GM12878 (cell line): Measurements from ENCODE around the gene CHL1. TPM values are rescaled to one million over a fixed set of nuclear protein-coding genes. Genes with fewer than 3 reads are reported as not detected.

ENCODE experiments used
- ATAC-seq: fragments of 200-7000 bp; cut with Tn5 transposase; 3 replicates; pipeline ENCODE4 v1.9.1; 2020; ENCODE audit warnings: mild to moderate bottlenecking, moderate library complexity
- BruUV-seq: library from RNA; stranded (reverse); fragments of 400-500 nt; replicated peaks from 2 replicates; lab custom pipeline; 2021; lab: Mats Ljungman, UMichigan
- CTCF ChIA-PET: fragments of 300-600 bp; sonication (Branson Sonifier 250); formaldehyde crosslinking; extraction: SDS; loops from one replicate; lab custom pipeline; 2021; ENCODE audit warnings: inconsistent platforms; lab: Yijun Ruan, JAX
- POLR2A ChIA-PET: fragments of 350-600 bp; formaldehyde crosslinking; extraction: SDS; loops from one replicate; lab custom pipeline; 2021; ENCODE audit warnings: inconsistent platforms; lab: Charles Lee
- RAD21 ChIA-PET: fragments of 300-600 bp; sonication (Branson Sonifier 250); formaldehyde crosslinking; loops from one replicate; lab custom pipeline; 2023; ENCODE audit warnings: antibody characterized with exemption; ENCODE audit not compliant: unreplicated experiment; lab: Charles Lee
- SMC1A ChIA-PET: fragments of 300-600 bp; sonication (Branson Sonifier 250); formaldehyde crosslinking; loops from one replicate; lab custom pipeline; 2023; ENCODE audit not compliant: unreplicated experiment, uncharacterized antibody; lab: Charles Lee
- DNase-seq: peaks from one replicate; pipeline ENCODE4 v3.0.0-alpha.2; 2011; ENCODE audit warnings: low read depth, low spot score
- FAIRE-seq: peaks from 3 replicates; lab custom pipeline; 2011; peaks lifted over from hg19 to GRCh38; lab: Jason Lieb, UNC
- H2AFZ ChIP-seq: 2 replicates; pipeline ENCODE4 v1.6.0; 2011; ENCODE audit warnings: low read depth, low read length, control low read depth; ENCODE audit not compliant: control insufficient read depth
- H3K27ac ChIP-seq: 2 replicates; pipeline ENCODE4 v1.5.1; 2011; ENCODE audit warnings: control low read depth; ENCODE audit not compliant: control insufficient read depth, insufficient read depth
- H3K27me3 ChIP-seq, 2 experiments: replicated peaks in 1 of 2; 2 replicates each; pipeline versions ENCODE4 v1.6.0 to v1.6.1; 2011; ENCODE audit warnings: low read length in 1 of 2; ENCODE audit not compliant: control insufficient read depth in 2 of 2, insufficient read depth in 2 of 2
- H3K36me3 ChIP-seq, 2 experiments: 2 replicates each; pipeline ENCODE4 v1.5.1; 2011; ENCODE audit warnings: low read length in 1 of 2; ENCODE audit not compliant: control insufficient read depth in 2 of 2, insufficient read depth in 2 of 2
- H3K4me1 ChIP-seq: 2 replicates; pipeline ENCODE4 v1.6.1; 2011; ENCODE audit warnings: mild to moderate bottlenecking, low read length, moderate library complexity, mixed read lengths; ENCODE audit not compliant: control insufficient read depth, insufficient read depth
- H3K4me2 ChIP-seq: 2 replicates; pipeline ENCODE4 v1.6.0; 2011; ENCODE audit warnings: control low read depth; ENCODE audit not compliant: control insufficient read depth, insufficient read depth
- H3K4me3 ChIP-seq: fragments of 200-600 bp; sonication (generic); 2 replicates; pipeline ENCODE4 v1.5.1; 2016
- H3K79me2 ChIP-seq: 2 replicates; pipeline ENCODE4 v1.6.0; 2011; ENCODE audit warnings: low read length; ENCODE audit not compliant: control insufficient read depth, insufficient read depth
- H3K9ac ChIP-seq: 2 replicates; pipeline ENCODE4 v1.8.0; 2011; ENCODE audit warnings: low read length, control low read depth, mixed read lengths; ENCODE audit not compliant: control insufficient read depth, insufficient read depth
- H3K9me3 ChIP-seq: replicated peaks from 3 replicates; pipeline ENCODE4 v1.5.1; 2011; ENCODE audit warnings: mild to moderate bottlenecking, low read length; ENCODE audit not compliant: control insufficient read depth, insufficient read depth
- H4K20me1 ChIP-seq: 2 replicates; pipeline ENCODE4 v1.6.0; 2011; ENCODE audit not compliant: control insufficient read depth, insufficient read depth
- STAT1 ChIP-seq: fragments of 450-650 bp; conservative IDR thresholded peaks from 2 replicates; pipeline ENCODE4 v1.6.1; 2014; ENCODE audit warnings: antibody characterized with exemption, mild to moderate bottlenecking
- ZNF207 ChIP-seq: fragments of 450-650 bp; IDR thresholded peaks from 2 replicates; pipeline ENCODE4 v1.6.1; 2014; ENCODE audit warnings: antibody characterized with exemption, mild to moderate bottlenecking, borderline replicate concordance
- ZSCAN29 ChIP-seq: fragments of 450-650 bp; IDR thresholded peaks from 2 replicates; pipeline ENCODE4 v1.6.1; 2017; ENCODE audit warnings: mild to moderate bottlenecking, moderate library complexity
- WGBS: methylation state at CpG from one replicate; pipeline ENCODE4 v1.1.6; 2016; ENCODE audit warnings: low lambda C conversion rate; ENCODE audit not compliant: insufficient replicate concordance, insufficient coverage; ENCODE audit errors: missing lambda C conversion rate; 5-methylcytosine and 5-hydroxymethylcytosine counted together
- in situ Hi-C: fragments of 300-500 bp; cut with MboI; formaldehyde crosslinking; loops from 9 replicates; pipeline ENCODE4 v1.14.3; 2018; ENCODE audit warnings: mixed read lengths
- intact Hi-C: fragments of 100-400 bp; cut with micrococcal nuclease; formaldehyde crosslinking; loops from one replicate; pipeline ENCODE4 v1.14.2; 2022; ENCODE audit not compliant: unreplicated experiment
- polyA plus RNA-seq, 11 experiments: library from polyadenylated mRNA; depleted of rRNA in 4 of 11; unstranded in 6 of 11; stranded (reverse) in 5 of 11; fragments of >200 nt; fragmentation: Nextera tagmentation in 4 of 11; fragmentation: Illumina TruSeq in 1 of 11; extraction: Ambion mirVana in 4 of 11; extraction: Trizol in 1 of 11; gene quantifications; 1 replicate in 1 of 11; 2 replicates in 10 of 11; pipeline versions ENCODE4 v1.2.1 to v1.2.3, GENCODE V29; 2011 to 2016; ENCODE audit warnings: inconsistent platforms in 2 of 11, missing spikeins in 2 of 11, low read depth in 1 of 11
- total RNA-seq, 4 experiments: library from RNA; depleted of rRNA in 3 of 4; stranded (reverse); fragments of >200 nt in 3 of 4; fragmentation: Illumina TruSeq in 1 of 4; extraction: Trizol in 1 of 4; gene quantifications; 2 replicates each; pipeline versions ENCODE4 v1.2.1 to v1.2.3, GENCODE V29; 2013 to 2021
- TF ChIP-seq, protein P1 (sequence below): fragments of 450-650 bp; formaldehyde crosslinking; IDR thresholded peaks from 2 replicates; pipeline ENCODE4 v1.4.0; 2022; ENCODE audit warnings: mild to moderate bottlenecking, moderate library complexity

Gene CHL1
- total and polyA plus RNA-seq, 10 of the 15 experiments (the other 5 are each of a cell fraction or from before 2014, with no cell fraction given): 0.71 to 30.4 (median 1.8) TPM

DNA sequence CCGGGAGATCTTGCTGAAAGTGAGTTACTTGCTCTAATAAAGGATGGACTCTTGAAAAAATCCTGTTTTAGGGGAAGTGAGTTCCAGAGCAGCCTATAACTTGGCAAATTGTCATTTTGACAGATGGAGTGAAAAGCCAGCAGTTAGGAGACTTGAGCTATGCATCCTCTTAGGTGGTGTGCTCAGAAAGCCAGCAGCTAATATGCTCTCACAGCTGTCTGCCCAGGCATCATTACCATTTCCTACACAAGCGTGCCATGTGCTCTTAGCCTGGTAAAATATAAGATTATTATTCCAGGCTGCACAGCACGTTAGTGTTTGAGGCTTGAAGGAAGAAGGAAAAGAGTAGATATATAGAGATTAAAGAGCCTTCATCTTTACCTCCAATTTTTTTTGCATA is 151.0 kb downstream of the CHL1 start (continued):
- TF ChIP-seq, protein P1, sequence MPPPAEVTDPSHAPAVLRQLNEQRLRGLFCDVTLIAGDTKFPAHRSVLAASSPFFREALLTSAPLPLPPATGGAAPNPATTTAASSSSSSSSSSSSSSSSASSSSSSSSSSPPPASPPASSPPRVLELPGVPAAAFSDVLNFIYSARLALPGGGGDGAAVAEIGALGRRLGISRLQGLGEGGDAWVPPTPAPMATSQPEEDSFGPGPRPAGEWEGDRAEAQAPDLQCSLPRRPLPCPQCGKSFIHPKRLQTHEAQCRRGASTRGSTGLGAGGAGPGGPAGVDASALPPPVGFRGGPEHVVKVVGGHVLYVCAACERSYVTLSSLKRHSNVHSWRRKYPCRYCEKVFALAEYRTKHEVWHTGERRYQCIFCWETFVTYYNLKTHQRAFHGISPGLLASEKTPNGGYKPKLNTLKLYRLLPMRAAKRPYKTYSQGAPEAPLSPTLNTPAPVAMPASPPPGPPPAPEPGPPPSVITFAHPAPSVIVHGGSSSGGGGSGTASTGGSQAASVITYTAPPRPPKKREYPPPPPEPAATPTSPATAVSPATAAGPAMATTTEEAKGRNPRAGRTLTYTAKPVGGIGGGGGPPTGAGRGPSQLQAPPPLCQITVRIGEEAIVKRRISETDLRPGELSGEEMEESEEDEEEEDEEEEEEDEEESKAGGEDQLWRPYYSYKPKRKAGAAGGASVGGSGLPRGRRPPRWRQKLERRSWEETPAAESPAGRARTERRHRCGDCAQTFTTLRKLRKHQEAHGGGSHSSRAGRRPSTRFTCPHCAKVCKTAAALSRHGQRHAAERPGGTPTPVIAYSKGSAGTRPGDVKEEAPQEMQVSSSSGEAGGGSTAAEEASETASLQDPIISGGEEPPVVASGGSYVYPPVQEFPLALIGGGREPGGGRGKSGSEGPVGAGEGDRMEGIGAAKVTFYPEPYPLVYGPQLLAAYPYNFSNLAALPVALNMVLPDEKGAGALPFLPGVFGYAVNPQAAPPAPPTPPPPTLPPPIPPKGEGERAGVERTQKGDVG (CRISPR knock-in tag): no peak
- TF ChIP-seq ZSCAN29: no peak
- TF ChIP-seq STAT1: no peak
- TF ChIP-seq, all 136 proteins: peak for 0

DNA sequence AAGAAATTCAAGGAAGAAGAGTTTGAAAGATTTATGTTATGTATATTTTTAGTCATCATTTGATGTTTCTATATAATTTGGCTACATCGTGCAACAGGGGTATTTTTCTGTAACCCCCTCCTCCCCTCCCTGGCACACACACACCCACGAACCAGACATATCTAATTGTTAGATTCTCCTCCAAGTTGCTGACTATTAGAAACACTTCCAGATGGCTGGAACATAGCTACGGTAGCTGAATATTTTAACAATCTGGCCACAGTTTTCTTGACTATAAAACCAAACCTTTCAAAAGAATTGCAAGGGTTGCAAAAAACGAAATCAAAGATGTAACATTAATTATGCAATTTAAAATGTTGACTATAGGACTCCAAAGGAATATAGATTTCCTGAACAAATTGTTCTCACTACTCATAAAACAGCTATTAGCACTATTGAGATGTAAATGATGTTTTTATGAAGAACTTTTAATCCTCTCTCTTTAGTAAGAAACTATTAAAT is 154.4 kb downstream of the CHL1 start:
- Histone ChIP-seq H4K20me1 (no peaks in the 10 kb centered on the region), H3K4me2 (no peak overlapping the region), H3K4me1 (no peaks in the 10 kb centered on the region), H3K9ac (no peak overlapping the region), H2AFZ (no peak overlapping the region), H3K79me2 (no peaks in the 10 kb centered on the region), H3K4me3 (no peak overlapping the region), H3K27ac (no peak overlapping the region), H3K27me3 (no peaks in the 10 kb centered on the region), H3K9me3 (no peaks in the 10 kb centered on the region), H3K36me3 (no peaks in the 10 kb centered on the region)
- no peak for TF ChIP-seq ZNF207
- in situ Hi-C loops: no loop called here
- intact Hi-C loops: loop anchor here (5.0 kb wide), 1 partner anchor 154 kb away; the partner anchor contains the start of gene CHL1
- DNase-seq (no peak), FAIRE-seq (no peak), ATAC-seq (no peak)
- BruUV-seq: no TSS peak
- SMC1A ChIA-PET: interaction anchor here (0.7 to 8.7 kb wide), 24 partner anchors 10 to 309 kb away, joined by 3 to 331 read pairs (median 26); no protein-coding TSS in a partner anchor
- WGBS: 30% methylated on average over 4 of the region's 4 CpGs
- CTCF ChIA-PET: interaction anchor here (1.1 to 12.4 kb wide), 9 partner anchors 12 to 306 kb away, joined by 3 to 415 read pairs (median 40); no protein-coding TSS in a partner anchor
- RAD21 ChIA-PET: interaction anchor here (2.2 to 9.9 kb wide), 9 partner anchors 8 to 307 kb away, joined by 11 to 328 read pairs (median 53); no protein-coding TSS in a partner anchor
- POLR2A ChIA-PET: interaction anchor here (0.6 kb wide), 1 partner anchor 57 kb away, joined by 6 read pairs; no protein-coding TSS in a partner anchor
